GM18873 (cell line): ENCODE data around the gene CCDC34.
"Not testable (repeated sequence)": the region's sequence is repeated elsewhere in the genome, so short reads cannot be mapped to it uniquely, and the experiment has no call there.

Source experiments
- ATAC-seq: cut with Tn5 transposase; IDR thresholded peaks from one replicate; pipeline ENCODE4 v1.9.1; 2021; ENCODE audit warnings: mild to moderate bottlenecking, moderate library complexity, moderate number of reproducible peaks; ENCODE audit not compliant: unreplicated experiment, low FRiP score

The CCDC34 gene

DNA sequence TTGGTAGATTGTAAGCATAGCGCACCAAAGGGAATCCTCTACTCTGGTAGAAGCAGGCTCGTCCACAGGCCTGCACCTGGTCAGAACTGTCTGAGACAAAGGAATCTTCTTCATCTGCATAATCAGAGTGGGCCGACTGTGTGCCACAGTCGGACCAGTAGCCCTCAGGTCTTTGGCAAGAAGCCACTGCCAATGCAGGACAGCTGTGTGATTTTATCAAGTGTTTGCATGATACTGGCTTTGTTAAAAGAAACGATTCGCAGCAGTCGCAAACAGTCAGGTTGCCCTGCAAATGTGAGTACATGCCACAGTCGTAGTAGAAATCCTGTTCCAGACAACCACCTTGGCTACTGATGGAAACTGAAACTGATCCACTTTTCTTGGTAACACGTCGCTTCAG lies 4.9 kb upstream of the CCDC34 start:
- ATAC-seq, result no peak

- no peak for ATAC-seq
These were observed 632 bp upstream of the CCDC34 start for GRCh38 chr11:27363576-27364117.

- ATAC-seq, result no peak
These were observed 1.2 kb downstream of the CCDC34 start for GRCh38 chr11:27361649-27362431.

DNA sequence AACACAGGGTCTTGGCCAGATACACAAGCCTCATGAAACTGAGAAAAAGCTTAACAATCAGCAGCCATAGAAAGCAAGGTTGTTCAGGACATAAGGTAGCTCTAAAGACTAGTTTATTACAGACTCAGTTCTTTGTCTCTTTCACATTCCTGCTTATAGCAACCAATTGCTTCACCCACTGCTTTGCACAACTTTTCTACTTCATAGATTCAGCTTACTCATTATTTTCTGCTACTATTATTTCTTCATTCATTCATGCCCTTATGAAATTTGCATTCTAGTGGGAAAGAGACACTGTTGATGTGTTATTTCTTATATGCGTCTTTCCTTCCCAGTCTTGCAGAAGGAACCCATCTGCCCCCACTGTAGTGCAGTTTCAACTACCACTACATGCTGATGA lies 4.7 kb downstream of the CCDC34 start:
- no peak for ATAC-seq

- ATAC-seq, result no peak
These were observed 5.8 kb downstream of the CCDC34 start for GRCh38 chr11:27357250-27357649.

- ATAC-seq, result no peak
These were observed 6.3 kb downstream of the CCDC34 start for GRCh38 chr11:27356624-27357222.

DNA sequence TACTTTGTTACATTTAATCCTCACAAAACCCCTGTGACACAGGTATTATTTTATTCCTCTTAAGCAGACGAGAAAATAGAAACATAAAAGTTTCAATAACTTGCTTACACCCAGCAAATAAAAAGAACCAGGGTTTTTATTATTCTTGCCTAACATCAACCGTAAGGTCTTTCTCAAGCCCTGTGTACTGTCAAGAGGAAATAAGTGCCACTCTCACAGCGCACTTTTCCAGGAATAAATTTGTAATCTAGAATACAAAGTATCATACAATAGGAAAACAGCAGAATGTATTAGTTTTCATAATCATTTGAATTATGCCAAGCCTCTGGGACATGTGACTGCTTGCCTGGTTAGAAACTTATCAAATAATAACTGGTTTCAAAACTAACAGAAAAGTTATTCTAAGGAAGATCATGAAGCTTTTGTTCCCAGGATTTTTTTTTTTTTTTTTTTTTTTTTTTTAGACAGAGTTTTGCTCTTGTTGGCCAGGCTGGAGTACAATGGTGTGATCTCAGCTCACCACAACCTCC lies 7.4 kb downstream of the CCDC34 start:
- ATAC-seq, result no peak

DNA sequence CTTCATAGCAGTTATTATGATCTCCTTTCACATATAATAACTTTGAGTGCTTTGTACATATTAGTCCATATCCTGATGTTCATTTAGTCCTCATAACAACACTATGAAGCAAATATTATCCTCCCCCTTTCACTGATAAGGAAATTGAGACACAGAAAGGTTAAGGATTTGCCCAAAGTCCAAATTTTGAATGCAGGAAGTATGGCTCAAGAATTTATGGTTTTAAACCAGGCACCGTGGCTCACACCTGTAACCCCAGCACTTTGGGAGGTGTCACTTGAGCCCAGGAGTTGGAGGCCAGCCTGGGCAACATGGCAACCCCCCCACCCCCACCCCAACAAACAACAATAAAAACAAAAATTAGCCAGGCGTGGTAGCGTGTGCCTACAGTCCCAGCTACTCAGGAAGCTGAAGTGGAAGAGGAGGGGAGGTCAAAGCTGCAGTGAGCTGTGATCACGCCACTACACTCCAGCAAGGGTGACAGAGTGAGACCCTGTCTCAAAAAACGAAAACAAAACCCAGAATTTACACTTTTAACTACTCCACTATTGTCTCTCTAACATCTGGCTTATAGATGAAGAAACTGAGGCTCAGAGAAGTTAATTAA lies 8.6 kb downstream of the CCDC34 start:
- ATAC-seq, result no peak

- ATAC-seq, result no peak
These were observed 9.2 kb downstream of the CCDC34 start for GRCh38 chr11:27353593-27354358.

- no peak for ATAC-seq
These were observed 10.2 kb downstream of the CCDC34 start for GRCh38 chr11:27352781-27353180.

GRCh38 chr11:27350511-27350910 lies 12.5 kb downstream of the CCDC34 start:
- no peak for ATAC-seq

GRCh38 chr11:27349919-27350318 lies 13.1 kb downstream of the CCDC34 start:
- no peak for ATAC-seq

DNA sequence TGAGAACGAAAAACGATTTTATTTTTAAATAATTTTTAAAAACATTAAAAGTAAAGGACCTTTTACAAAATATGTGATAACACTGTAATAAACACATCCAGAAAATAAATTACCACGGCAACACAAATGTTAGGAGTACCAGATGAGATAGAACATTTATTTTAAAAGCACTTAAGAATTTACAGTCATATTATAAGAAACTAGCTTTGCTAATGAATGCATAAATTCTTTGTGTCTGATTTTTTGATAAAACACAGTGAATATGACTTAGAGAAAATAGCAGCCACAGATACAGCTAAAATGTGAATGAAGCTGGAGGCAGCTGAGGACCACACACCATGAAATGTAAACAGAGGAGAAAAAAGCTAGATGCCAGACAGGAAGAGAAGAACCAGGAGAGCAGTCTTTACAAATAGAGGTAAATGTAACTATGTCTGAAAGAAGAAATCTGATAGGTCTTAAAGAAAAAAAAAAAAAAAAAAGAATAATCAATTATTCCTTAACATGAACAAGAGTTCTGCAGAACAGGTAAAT lies 14.6 kb downstream of the CCDC34 start:
- ATAC-seq, result no peak

DNA sequence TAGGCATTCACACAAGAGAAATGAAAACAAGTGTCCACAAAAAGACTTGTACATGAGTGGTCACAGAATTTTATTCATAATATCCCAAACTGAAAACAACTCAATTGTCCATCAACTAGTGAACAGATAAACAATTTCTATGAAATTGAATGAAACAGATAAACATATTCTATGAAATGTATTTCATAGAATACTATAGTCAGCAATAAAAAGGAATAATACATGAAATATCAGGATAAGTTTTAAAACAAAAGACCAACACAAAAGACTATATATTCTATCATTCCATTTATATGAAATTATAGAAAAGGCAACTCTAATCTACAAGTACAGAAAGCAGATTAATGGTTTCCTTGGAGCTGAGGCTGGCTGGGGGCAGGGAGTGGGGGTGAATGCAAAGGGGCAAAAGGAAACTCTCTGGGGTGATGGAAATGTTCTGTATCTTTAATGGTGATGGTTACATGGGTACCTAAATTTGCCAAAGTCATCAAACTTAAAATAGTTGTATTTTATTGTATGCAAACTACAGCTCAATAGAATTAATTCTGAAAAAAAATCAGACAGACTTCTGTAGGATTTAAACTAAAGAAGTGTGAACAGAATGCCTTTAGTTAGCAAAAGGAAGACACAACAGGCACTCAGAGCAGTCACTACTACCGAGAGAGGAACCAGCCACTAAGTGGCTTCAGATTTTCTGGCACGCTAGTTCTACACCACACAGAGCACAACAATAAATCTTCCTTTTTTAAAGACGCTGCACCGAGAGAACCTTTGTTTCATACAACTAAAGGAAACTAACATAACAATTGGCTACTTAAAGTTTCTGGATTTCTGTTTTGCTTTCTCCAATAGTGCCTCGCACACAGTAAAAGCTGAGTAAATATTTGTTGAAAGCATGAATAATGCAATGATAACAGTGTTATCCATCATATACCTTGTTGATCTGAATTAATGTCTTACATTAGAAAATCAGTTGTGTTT lies 15.4 kb downstream of the CCDC34 start:
- ATAC-seq, result no peak

DNA sequence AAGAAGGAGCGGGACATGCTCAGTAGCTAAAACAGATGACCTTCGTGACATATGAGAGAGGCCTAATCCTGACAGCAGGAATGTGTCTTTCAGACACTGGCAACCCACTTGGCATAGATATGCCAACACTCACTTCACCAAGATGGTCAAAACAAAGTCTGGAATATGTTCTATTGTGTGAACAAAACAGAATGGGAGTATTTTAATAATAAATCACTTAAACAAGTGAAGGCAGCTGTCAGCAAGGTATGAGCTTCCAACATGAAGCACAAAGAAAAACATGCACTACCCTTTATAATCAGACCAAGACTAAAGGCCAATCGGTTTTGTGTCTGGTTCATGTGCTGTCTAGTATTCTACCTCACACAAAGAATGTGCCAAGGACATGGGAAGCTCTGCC lies 23.1 kb downstream of the CCDC34 start:
- no peak for ATAC-seq

GRCh38 chr11:27334764-27335163 lies 28.3 kb downstream of the CCDC34 start:
- ATAC-seq, result not testable (repeated sequence)

DNA sequence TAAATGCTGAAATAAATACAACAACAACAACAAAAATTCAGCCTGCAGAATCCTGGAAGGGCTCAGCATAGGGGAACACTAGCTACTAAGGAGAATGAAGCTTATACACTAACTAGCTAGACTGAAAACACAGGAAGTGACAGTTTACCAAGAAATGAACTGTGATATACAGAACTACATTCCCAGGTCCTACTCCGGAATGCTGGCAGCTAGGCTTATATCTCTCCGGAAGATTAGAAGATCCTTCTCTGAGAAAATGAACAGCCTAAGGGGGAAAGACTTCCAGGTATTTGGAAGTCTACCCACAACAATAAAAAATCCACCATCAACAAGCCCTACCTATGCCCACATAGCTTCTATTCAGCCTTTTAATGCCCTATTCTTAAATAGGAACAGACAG lies 31.0 kb downstream of the CCDC34 start:
- no peak for ATAC-seq

- ATAC-seq, result no peak
These were observed 32.3 kb downstream of the CCDC34 start for GRCh38 chr11:27330633-27331270.
